T-cell (primary cell): Measurements from ENCODE around the gene KRTAP21-2. TPM values are rescaled to one million over a fixed set of nuclear protein-coding genes. Genes with fewer than 3 reads are reported as not detected.

ENCODE experiments used
- ATAC-seq, 4 experiments: fragments of 200-7000 bp in 3 of 4; fragments of 150-1000 bp in 1 of 4; cut with Tn5 transposase; replicated peaks in 1 of 4; 1 replicate in 3 of 4; 2 replicates in 1 of 4; pipeline ENCODE4 v1.10.0; 2021; ENCODE audit warnings: moderate library complexity in 3 of 4, mild to moderate bottlenecking in 2 of 4, moderate number of reproducible peaks in 1 of 4
- CTCF ChIA-PET, 2 donors: fragments of 300-600 bp; sonication (Branson Sonifier 250); formaldehyde crosslinking; loops; one replicate each; lab custom pipeline; 2022; ENCODE audit warnings: antibody characterized with exemption in 2 of 2; lab: Charles Lee
- POLR2A ChIA-PET, 2 donors: fragments of 300-600 bp; sonication (Branson Sonifier 250); formaldehyde crosslinking; loops; one replicate each; lab custom pipeline; 2022; ENCODE audit warnings: antibody characterized with exemption in 2 of 2; lab: Charles Lee
- DNase-seq, 35 experiments: peaks; one replicate each; pipeline versions ENCODE4 v3.0.0 to v3.0.0-alpha.2; 2013 to 2023
- H3K27ac ChIP-seq: one replicate; pipeline ENCODE4 v1.5.1; 2013; ENCODE audit warnings: low read length
- H3K27me3 ChIP-seq, 2 experiments: replicated peaks in 1 of 2; 1 replicate in 1 of 2; 2 replicates in 1 of 2; pipeline versions ENCODE4 v1.6.1 to v1.7.0; 2013; ENCODE audit warnings: low read length in 1 of 2, mixed read lengths in 1 of 2; ENCODE audit not compliant: control insufficient read depth in 2 of 2, insufficient read depth in 2 of 2; ENCODE audit errors: extremely low read depth in 1 of 2
- H3K36me3 ChIP-seq, 2 donors: 1 replicate in 1 of 2; 2 replicates in 1 of 2; pipeline versions ENCODE4 v1.6.1 to v1.7.0; 2013; ENCODE audit warnings: low read length in 1 of 2; ENCODE audit not compliant: control insufficient read depth in 2 of 2, insufficient read depth in 1 of 2; ENCODE audit errors: extremely low read depth in 1 of 2
- H3K4me1 ChIP-seq, 2 experiments: 1 replicate in 1 of 2; 2 replicates in 1 of 2; pipeline versions ENCODE4 v1.6.1 to v1.7.0; 2013; ENCODE audit warnings: low read length in 2 of 2, mixed read lengths in 1 of 2; ENCODE audit not compliant: insufficient read depth in 2 of 2, control insufficient read depth in 1 of 2; ENCODE audit errors: extremely low read depth in 1 of 2
- H3K4me3 ChIP-seq, 2 donors: 1 replicate in 1 of 2; 2 replicates in 1 of 2; pipeline versions ENCODE4 v1.5.1 to v1.7.0; 2013; ENCODE audit warnings: mild to moderate bottlenecking in 2 of 2, low read length in 1 of 2, moderate library complexity in 1 of 2; ENCODE audit not compliant: control insufficient read depth in 1 of 2; ENCODE audit errors: extremely low read depth in 1 of 2
- H3K9me3 ChIP-seq: 2 replicates; pipeline ENCODE4 v1.7.0; 2013
- H3K27ac Mint-ChIP-seq, 2 donors: one replicate each; pipeline ENCODE4 v1.8.0; 2020 to 2021; ENCODE audit warnings: mild to moderate bottlenecking in 2 of 2, mixed read lengths in 2 of 2
- H3K27me3 Mint-ChIP-seq, 2 donors: one replicate each; pipeline ENCODE4 v1.8.0; 2021 to 2022; ENCODE audit warnings: mixed read lengths in 2 of 2
- H3K36me3 Mint-ChIP-seq: one replicate; pipeline ENCODE4 v1.8.0; 2021; ENCODE audit warnings: mixed read lengths
- H3K4me1 Mint-ChIP-seq, 3 donors: one replicate each; pipeline ENCODE4 v1.8.0; 2020 to 2022; ENCODE audit warnings: mixed read lengths in 3 of 3, mild to moderate bottlenecking in 1 of 3
- H3K4me3 Mint-ChIP-seq, 3 donors: one replicate each; pipeline ENCODE4 v1.8.0; 2020 to 2022; ENCODE audit warnings: mild to moderate bottlenecking in 3 of 3, mixed read lengths in 3 of 3, moderate library complexity in 3 of 3
- H3K9me3 Mint-ChIP-seq, 3 donors: one replicate each; pipeline ENCODE4 v1.8.0; 2020 to 2022; ENCODE audit warnings: mixed read lengths in 3 of 3
- WGBS: methylation state at CpG from one replicate; pipeline ENCODE4 v1.1.5; 2013; ENCODE audit warnings: missing lambda C conversion rate; ENCODE audit not compliant: insufficient coverage; 5-methylcytosine and 5-hydroxymethylcytosine counted together
- total RNA-seq, 35 experiments: library from RNA in 6 of 35; stranded (reverse) in 6 of 35; fragments of 120-200 nt in 1 of 35; gene quantifications; one replicate each; pipeline versions ENCODE4 v1.2.1 to v1.2.4 and lab custom pipeline; 2013 to 2026

Gene KRTAP21-2
- total RNA-seq, 5 donors from 2014 or later (not counting 1 experiment from before 2014, with no cell fraction given) = not detected

GRCh38 chr21:30717105-30717504 lies 30.0 kb downstream of the KRTAP21-2 start:
- H3K27me3 Mint-ChIP-seq = no peaks in the 10 kb centered on the region
- H3K4me3 Mint-ChIP-seq = no peak overlapping the region
- Histone ChIP-seq H3K27me3 (no peaks in the 10 kb centered on the region), H3K4me1 (no peaks in the 10 kb centered on the region), H3K36me3 (no peaks in the 10 kb centered on the region), H3K27ac (no peak overlapping the region), H3K4me3 (no peak overlapping the region), H3K9me3 (no peaks in the 10 kb centered on the region)
- H3K4me1 Mint-ChIP-seq = peaks cover 0 to 10% (median 4%) of the 10 kb centered on the region in 3 donors
- ATAC-seq = no peak
- no peaks in the 10 kb centered on the region for H3K36me3 Mint-ChIP-seq
- no CpG with 5 or more reads among the region's 2 CpGs for whole genome bisulfite sequencing
- DNase-seq = no peak
- POLR2A ChIA-PET = no interaction called here
- CTCF ChIA-PET = interaction anchor here in 1 of 2 donors (0.6 kb wide), 2 partner anchors 62 to 513 kb away, joined by 4 to 5 read pairs; no protein-coding TSS in a partner anchor
- H3K27ac Mint-ChIP-seq = no peak overlapping the region
- peaks cover 0 to 3% (median 0%) of the 10 kb centered on the region in 3 donors for H3K9me3 Mint-ChIP-seq

GRCh38 chr21:30714946-30715345 lies 32.1 kb downstream of the KRTAP21-2 start:
- H3K27me3 ChIP-seq = no peaks in the 10 kb centered on the region
- Mint-ChIP-seq H3K27ac (no peak overlapping the region), H3K4me3 (no peak overlapping the region), H3K4me1 (peaks cover 0 to 10% (median 4%) of the 10 kb centered on the region in 3 donors), H3K27me3 (peaks cover 1 to 4% of the 10 kb centered on the region in 2 donors), H3K9me3 (peaks cover 0 to 8% (median 0%) of the 10 kb centered on the region in 3 donors), H3K36me3 (no peaks in the 10 kb centered on the region)
- no peaks in the 10 kb centered on the region for H3K9me3 ChIP-seq
- no peaks in the 10 kb centered on the region for H3K4me1 ChIP-seq
- H3K4me3 ChIP-seq = no peak overlapping the region
- DNase-seq (no peak), ATAC-seq (no peak)
- no peak overlapping the region for H3K27ac ChIP-seq
- POLR2A ChIA-PET = interaction anchor here in 1 of 2 donors (1.2 kb wide), 1 partner anchor 12 kb away, joined by 3 read pairs; no protein-coding TSS in a partner anchor
- no peaks in the 10 kb centered on the region for H3K36me3 ChIP-seq
- CTCF ChIA-PET = no interaction called here
- no CpG with 5 or more reads among the region's 2 CpGs for WGBS

- no peaks in the 10 kb centered on the region for H3K27me3 ChIP-seq
- Mint-ChIP-seq H3K4me1 (peaks cover 0 to 10% (median 4%) of the 10 kb centered on the region in 3 donors), H3K27ac (no peak overlapping the region), H3K36me3 (no peaks in the 10 kb centered on the region), H3K27me3 (peaks cover 1 to 4% of the 10 kb centered on the region in 2 donors), H3K4me3 (no peak overlapping the region), H3K9me3 (peaks cover 0 to 8% (median 0%) of the 10 kb centered on the region in 3 donors)
- no peaks in the 10 kb centered on the region for H3K36me3 ChIP-seq
- CTCF ChIA-PET = no interaction called here
- no peaks in the 10 kb centered on the region for H3K9me3 ChIP-seq
- H3K27ac ChIP-seq = no peak overlapping the region
- WGBS = 0% methylated on average over 1 of the region's 3 CpGs
- POLR2A ChIA-PET = interaction anchor here in 1 of 2 donors (1.2 kb wide), 1 partner anchor 13 kb away, joined by 3 read pairs; no protein-coding TSS in a partner anchor
- H3K4me3 ChIP-seq = no peak overlapping the region
- ATAC-seq (no peak), DNase-seq (no peak)
- no peaks in the 10 kb centered on the region for H3K4me1 ChIP-seq
Measured at GRCh38 chr21:30714456-30714855, 32.6 kb downstream of the KRTAP21-2 start.

GRCh38 chr21:30713766-30714165 lies 33.3 kb downstream of the KRTAP21-2 start:
- Histone ChIP-seq H3K36me3 (no peaks in the 10 kb centered on the region), H3K27me3 (no peaks in the 10 kb centered on the region), H3K4me3 (no peak overlapping the region), H3K4me1 (no peaks in the 10 kb centered on the region), H3K27ac (no peak overlapping the region), H3K9me3 (no peaks in the 10 kb centered on the region)
- H3K36me3 Mint-ChIP-seq = no peaks in the 10 kb centered on the region
- H3K27me3 Mint-ChIP-seq = peaks cover 1 to 4% of the 10 kb centered on the region in 2 donors
- no peak for DNase-seq
- no peak for ATAC-seq
- no CpG with 5 or more reads among the region's 3 CpGs for WGBS
- no peak overlapping the region for H3K27ac Mint-ChIP-seq
- peaks cover 0 to 8% (median 0%) of the 10 kb centered on the region in 3 donors for H3K9me3 Mint-ChIP-seq
- H3K4me1 Mint-ChIP-seq = peaks cover 0 to 7% (median 0%) of the 10 kb centered on the region in 3 donors
- CTCF ChIA-PET = no interaction called here
- H3K4me3 Mint-ChIP-seq = no peak overlapping the region
- POLR2A ChIA-PET = interaction anchor here in 1 of 2 donors (1.2 kb wide), 1 partner anchor 13 kb away, joined by 3 read pairs; no protein-coding TSS in a partner anchor

- Mint-ChIP-seq H3K36me3 (no peaks in the 10 kb centered on the region), H3K9me3 (peaks cover 0 to 5% (median 5%) of the 10 kb centered on the region in 3 donors), H3K4me3 (no peak overlapping the region), H3K4me1 (no peaks in the 10 kb centered on the region), H3K27ac (no peak overlapping the region), H3K27me3 (peaks cover 1 to 4% of the 10 kb centered on the region in 2 donors)
- Histone ChIP-seq H3K27me3 (no peaks in the 10 kb centered on the region), H3K4me1 (no peaks in the 10 kb centered on the region), H3K27ac (no peak overlapping the region), H3K9me3 (no peaks in the 10 kb centered on the region), H3K4me3 (no peak overlapping the region), H3K36me3 (no peaks in the 10 kb centered on the region)
- ChIA-PET CTCF (interaction anchor here in 1 of 2 donors (0.5 kb wide), 1 partner anchor 153 kb away, joined by 4 read pairs; no protein-coding TSS in a partner anchor), POLR2A (no interaction called here)
- DNase-seq = no peak
- no peak for ATAC-seq
- WGBS = no CpG with 5 or more reads among the region's 3 CpGs
Measured at GRCh38 chr21:30710499-30710898, 36.6 kb downstream of the KRTAP21-2 start.

- Histone ChIP-seq H3K4me3 (no peak overlapping the region), H3K27me3 (no peaks in the 10 kb centered on the region), H3K4me1 (no peaks in the 10 kb centered on the region), H3K27ac (no peak overlapping the region), H3K9me3 (no peaks in the 10 kb centered on the region), H3K36me3 (no peaks in the 10 kb centered on the region)
- no peaks in the 10 kb centered on the region for H3K4me1 Mint-ChIP-seq
- no peaks in the 10 kb centered on the region for H3K36me3 Mint-ChIP-seq
- CTCF ChIA-PET = no interaction called here
- DNase-seq (no peak), ATAC-seq (no peak)
- peaks cover 1 to 4% of the 10 kb centered on the region in 2 donors for H3K27me3 Mint-ChIP-seq
- no peak overlapping the region for H3K4me3 Mint-ChIP-seq
- POLR2A ChIA-PET = no interaction called here
- H3K9me3 Mint-ChIP-seq = peaks cover 0 to 5% (median 5%) of the 10 kb centered on the region in 3 donors
- H3K27ac Mint-ChIP-seq = no peak overlapping the region
Measured at GRCh38 chr21:30707409-30707808, 39.6 kb downstream of the KRTAP21-2 start.
